ENCODE data around the gene REG4.

DNA sequence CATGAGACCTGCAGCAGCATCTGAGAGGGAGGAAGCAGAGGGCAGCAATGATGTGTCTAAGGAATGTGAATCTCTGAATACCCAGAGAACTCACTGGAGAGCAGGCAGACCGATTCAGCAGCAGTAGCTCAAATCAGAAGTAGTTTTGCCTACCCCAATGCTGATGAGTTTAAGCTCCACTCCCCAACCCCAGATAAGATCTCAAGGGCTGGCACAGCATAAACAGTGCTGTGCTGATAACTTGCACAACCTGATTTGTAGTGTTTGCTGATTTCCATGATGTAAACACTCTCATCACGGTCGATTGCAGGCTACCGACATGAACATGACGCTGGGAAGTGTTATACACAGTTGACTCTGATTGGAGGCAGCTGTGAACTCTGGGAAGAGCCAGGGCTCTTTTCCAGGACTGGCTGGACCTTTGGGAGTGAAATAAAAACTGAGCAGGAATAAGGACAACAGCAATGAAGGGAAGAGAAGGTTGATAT, 31.3 kb downstream of the REG4 start:
- TF ChIP-seq, protein P1, sequence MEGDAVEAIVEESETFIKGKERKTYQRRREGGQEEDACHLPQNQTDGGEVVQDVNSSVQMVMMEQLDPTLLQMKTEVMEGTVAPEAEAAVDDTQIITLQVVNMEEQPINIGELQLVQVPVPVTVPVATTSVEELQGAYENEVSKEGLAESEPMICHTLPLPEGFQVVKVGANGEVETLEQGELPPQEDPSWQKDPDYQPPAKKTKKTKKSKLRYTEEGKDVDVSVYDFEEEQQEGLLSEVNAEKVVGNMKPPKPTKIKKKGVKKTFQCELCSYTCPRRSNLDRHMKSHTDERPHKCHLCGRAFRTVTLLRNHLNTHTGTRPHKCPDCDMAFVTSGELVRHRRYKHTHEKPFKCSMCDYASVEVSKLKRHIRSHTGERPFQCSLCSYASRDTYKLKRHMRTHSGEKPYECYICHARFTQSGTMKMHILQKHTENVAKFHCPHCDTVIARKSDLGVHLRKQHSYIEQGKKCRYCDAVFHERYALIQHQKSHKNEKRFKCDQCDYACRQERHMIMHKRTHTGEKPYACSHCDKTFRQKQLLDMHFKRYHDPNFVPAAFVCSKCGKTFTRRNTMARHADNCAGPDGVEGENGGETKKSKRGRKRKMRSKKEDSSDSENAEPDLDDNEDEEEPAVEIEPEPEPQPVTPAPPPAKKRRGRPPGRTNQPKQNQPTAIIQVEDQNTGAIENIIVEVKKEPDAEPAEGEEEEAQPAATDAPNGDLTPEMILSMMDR (IDR thresholded peaks at IDR 0.05) = no peak
- TF ChIP-seq, protein P2, sequence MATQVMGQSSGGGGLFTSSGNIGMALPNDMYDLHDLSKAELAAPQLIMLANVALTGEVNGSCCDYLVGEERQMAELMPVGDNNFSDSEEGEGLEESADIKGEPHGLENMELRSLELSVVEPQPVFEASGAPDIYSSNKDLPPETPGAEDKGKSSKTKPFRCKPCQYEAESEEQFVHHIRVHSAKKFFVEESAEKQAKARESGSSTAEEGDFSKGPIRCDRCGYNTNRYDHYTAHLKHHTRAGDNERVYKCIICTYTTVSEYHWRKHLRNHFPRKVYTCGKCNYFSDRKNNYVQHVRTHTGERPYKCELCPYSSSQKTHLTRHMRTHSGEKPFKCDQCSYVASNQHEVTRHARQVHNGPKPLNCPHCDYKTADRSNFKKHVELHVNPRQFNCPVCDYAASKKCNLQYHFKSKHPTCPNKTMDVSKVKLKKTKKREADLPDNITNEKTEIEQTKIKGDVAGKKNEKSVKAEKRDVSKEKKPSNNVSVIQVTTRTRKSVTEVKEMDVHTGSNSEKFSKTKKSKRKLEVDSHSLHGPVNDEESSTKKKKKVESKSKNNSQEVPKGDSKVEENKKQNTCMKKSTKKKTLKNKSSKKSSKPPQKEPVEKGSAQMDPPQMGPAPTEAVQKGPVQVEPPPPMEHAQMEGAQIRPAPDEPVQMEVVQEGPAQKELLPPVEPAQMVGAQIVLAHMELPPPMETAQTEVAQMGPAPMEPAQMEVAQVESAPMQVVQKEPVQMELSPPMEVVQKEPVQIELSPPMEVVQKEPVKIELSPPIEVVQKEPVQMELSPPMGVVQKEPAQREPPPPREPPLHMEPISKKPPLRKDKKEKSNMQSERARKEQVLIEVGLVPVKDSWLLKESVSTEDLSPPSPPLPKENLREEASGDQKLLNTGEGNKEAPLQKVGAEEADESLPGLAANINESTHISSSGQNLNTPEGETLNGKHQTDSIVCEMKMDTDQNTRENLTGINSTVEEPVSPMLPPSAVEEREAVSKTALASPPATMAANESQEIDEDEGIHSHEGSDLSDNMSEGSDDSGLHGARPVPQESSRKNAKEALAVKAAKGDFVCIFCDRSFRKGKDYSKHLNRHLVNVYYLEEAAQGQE (IDR thresholded peaks at IDR 0.05; ENCODE audit: insufficient read depth in 1 of 2, low read depth in 2 of 2, low read length in 1 of 2) = no peak

Measured in Panc1 (cell line).